Bronchial epithelial cell (primary cell): ENCODE measurements around the gene LRRIQ1. TPM values are rescaled to one million over a fixed set of nuclear protein-coding genes. Genes with fewer than 3 reads are reported as not detected.

ENCODE experiments used
- DNase-seq: peaks from one replicate; pipeline ENCODE4 v3.0.0-alpha.2; 2010; ENCODE audit warnings: low read depth
- FAIRE-seq: peaks from 2 replicates; lab custom pipeline; 2011; peaks lifted over from hg19 to GRCh38; lab: Jason Lieb, UNC
- H3K27me3 ChIP-seq: 2 replicates; pipeline ENCODE4 v1.5.1; 2011; ENCODE audit warnings: low read length; ENCODE audit not compliant: control insufficient read depth, insufficient read depth
- H3K36me3 ChIP-seq: 2 replicates; pipeline ENCODE4 v1.5.1; 2011; ENCODE audit warnings: low read length; ENCODE audit not compliant: control insufficient read depth, insufficient read depth
- H3K4me3 ChIP-seq: 2 replicates; pipeline ENCODE4 v1.5.1; 2011; ENCODE audit warnings: mild to moderate bottlenecking, low read depth, low read length, control low read depth
- CTCF ChIP-seq: IDR thresholded peaks from 2 replicates; pipeline ENCODE4 v1.5.1; 2011; ENCODE audit warnings: mild to moderate bottlenecking, moderate library complexity, low read length, control low read depth, inconsistent platforms; ENCODE audit not compliant: insufficient read depth, severe bottlenecking
- total RNA-seq: library from RNA; depleted of rRNA; stranded (reverse); fragments of >200 nt; gene quantifications from 2 replicates; pipeline ENCODE4 v1.2.1, GENCODE V29; 2014

LRRIQ1 gene
- total RNA-seq, 1 donor from 2014 or later = under 0.01 TPM

GRCh38 chr12:85279449-85280164, 243.5 kb downstream of the LRRIQ1 start:
- no peak for TF ChIP-seq CTCF
- H3K36me3 ChIP-seq = no peaks in the 10 kb centered on the region
- peak overlapping the region; percentile 12 for H3K4me3 ChIP-seq
- FAIRE-seq (no peak), DNase-seq (no peak)
- peaks cover 37% of the 10 kb centered on the region for H3K27me3 ChIP-seq

GRCh38 chr12:85280165-85280983, 244.2 kb downstream of the LRRIQ1 start, which contains the start of gene ALX1:
Gene ALX1 (plus strand): TSS chr12:85280220. CDS start chr12:85280262, 42 bp downstream.
- DNase-seq (peak; percentile 19), FAIRE-seq (no peak)
- Histone ChIP-seq H3K36me3 (no peaks in the 10 kb centered on the region), H3K4me3 (peak within 1 kb of the TSS; percentile 12), H3K27me3 (peaks cover 37% of the 10 kb centered on the region)
- TF ChIP-seq CTCF = no peak

- TF ChIP-seq CTCF = no peak
- Histone ChIP-seq H3K27me3 (peaks cover 37% of the 10 kb centered on the region), H3K36me3 (no peaks in the 10 kb centered on the region), H3K4me3 (no peak overlapping the region)
- no peak for FAIRE-seq
- peak; percentile 18 for DNase-seq
These were observed 245.0 kb downstream of the LRRIQ1 start for GRCh38 chr12:85280984-85281630.

GRCh38 chr12:85281636-85282312, 245.6 kb downstream of the LRRIQ1 start:
- FAIRE-seq (no peak), DNase-seq (peak; percentile 7)
- no peak for TF ChIP-seq CTCF
- Histone ChIP-seq H3K36me3 (no peaks in the 10 kb centered on the region), H3K27me3 (peaks cover 35% of the 10 kb centered on the region), H3K4me3 (no peak overlapping the region)

- Histone ChIP-seq H3K4me3 (no peak overlapping the region), H3K36me3 (no peaks in the 10 kb centered on the region), H3K27me3 (peaks cover 23% of the 10 kb centered on the region)
- TF ChIP-seq CTCF = no peak
- FAIRE-seq (no peak), DNase-seq (no peak)
These were observed 247.4 kb downstream of the LRRIQ1 start for GRCh38 chr12:85283560-85283959.
